Endodermal cell (in vitro differentiated cells): ENCODE data around the gene GPSM1. TPM values are rescaled to one million over a fixed set of nuclear protein-coding genes. Genes with fewer than 3 reads are reported as not detected.

ENCODE experiments used
- DNase-seq: peaks from one replicate; pipeline ENCODE4 v3.0.0-alpha.2; 2017
- H3K27ac ChIP-seq: 2 replicates; pipeline ENCODE4 v1.5.1; 2013; ENCODE audit warnings: mild to moderate bottlenecking, low read depth, low read length, moderate library complexity
- H3K27me3 ChIP-seq: 2 replicates; pipeline ENCODE4 v1.6.1; 2013; ENCODE audit warnings: mild to moderate bottlenecking, low read length, moderate library complexity; ENCODE audit not compliant: insufficient read depth, control insufficient read depth, poor library complexity, severe bottlenecking
- H3K36me3 ChIP-seq: 2 replicates; pipeline ENCODE4 v1.7.0; 2013; ENCODE audit warnings: mild to moderate bottlenecking, low read length, moderate library complexity; ENCODE audit not compliant: control insufficient read depth, insufficient read depth
- H3K4me1 ChIP-seq: one replicate; pipeline ENCODE4 v1.7.0; 2013; ENCODE audit warnings: low read length; ENCODE audit not compliant: control insufficient read depth, insufficient read depth
- H3K4me3 ChIP-seq: 2 replicates; pipeline ENCODE4 v1.5.1; 2013; ENCODE audit warnings: mild to moderate bottlenecking, low read length, moderate library complexity
- H3K9ac ChIP-seq: 2 replicates; pipeline ENCODE4 v1.6.1; 2013; ENCODE audit warnings: mild to moderate bottlenecking, low read length, moderate library complexity; ENCODE audit not compliant: poor library complexity, severe bottlenecking; ENCODE audit errors: extremely low read depth
- H3K9me3 ChIP-seq: 2 replicates; pipeline ENCODE4 v1.6.1; 2013; ENCODE audit warnings: mild to moderate bottlenecking, low read length, moderate library complexity; ENCODE audit not compliant: control insufficient read depth
- H3K27ac Mint-ChIP-seq: 2 replicates; pipeline ENCODE4 v1.8.0; 2020; ENCODE audit warnings: mixed read lengths
- H3K27me3 Mint-ChIP-seq: 2 replicates; pipeline ENCODE4 v1.8.0; 2021; ENCODE audit warnings: mild to moderate bottlenecking, mixed read lengths; ENCODE audit not compliant: insufficient read depth
- H3K36me3 Mint-ChIP-seq: 2 replicates; pipeline ENCODE4 v1.8.0; 2020; ENCODE audit warnings: low read depth, mixed read lengths
- H3K4me1 Mint-ChIP-seq: 2 replicates; pipeline ENCODE4 v1.8.0; 2020; ENCODE audit warnings: mixed read lengths
- H3K4me3 Mint-ChIP-seq: 2 replicates; pipeline ENCODE4 v1.8.0; 2020; ENCODE audit warnings: mild to moderate bottlenecking, moderate library complexity, mixed read lengths
- H3K9me3 Mint-ChIP-seq: 2 replicates; pipeline ENCODE4 v1.8.0; 2020; ENCODE audit warnings: mild to moderate bottlenecking, mixed read lengths
- CTCF ChIP-seq: fragments of 200-600 bp; sonication (generic); conservative IDR thresholded peaks from 2 replicates; pipeline ENCODE4 v1.5.0; 2021; ENCODE audit warnings: antibody characterized with exemption, mild to moderate bottlenecking
- WGBS, 2 experiments: methylation state at CpG; one replicate each; pipeline versions ENCODE4 v1.1.5 to v1.1.7; 2013; ENCODE audit warnings: missing lambda C conversion rate in 2 of 2, mixed read lengths in 1 of 2; ENCODE audit not compliant: insufficient coverage in 1 of 2, insufficient read length in 1 of 2; 5-methylcytosine and 5-hydroxymethylcytosine counted together
- total RNA-seq, 2 donors: library from RNA; stranded (reverse); fragmentation: NEBNext Ultra II Directional in 1 of 2; extraction: Animal tissue kit (Norgen Biotek cat#: 25700) in 1 of 2; gene quantifications; 2 replicates in 1 of 2; 3 replicates in 1 of 2; pipeline ENCODE4 v1.2.1, GENCODE V29; 2021

Gene GPSM1
- total RNA-seq, 2 donors from 2014 or later: 37.2 to 38.6 TPM

GRCh38 chr9:136300866-136301265 lies 26.5 kb upstream of the GPSM1 start:
- Mint-ChIP-seq H3K4me3 (no peak overlapping the region), H3K36me3 (no peaks in the 10 kb centered on the region), H3K27me3 (no peaks in the 10 kb centered on the region), H3K9me3 (no peaks in the 10 kb centered on the region), H3K27ac (no peak overlapping the region), H3K4me1 (no peaks in the 10 kb centered on the region)
- Histone ChIP-seq H3K27ac (no peak overlapping the region), H3K4me3 (no peak overlapping the region), H3K4me1 (no peaks in the 10 kb centered on the region), H3K9me3 (no peaks in the 10 kb centered on the region), H3K27me3 (no peaks in the 10 kb centered on the region), H3K36me3 (no peaks in the 10 kb centered on the region), H3K9ac (no peak overlapping the region)
- 90 to 95% methylated on average over 7 to 13 of the region's 13 CpGs for WGBS, 2 experiments
- no peak for DNase-seq
- TF ChIP-seq CTCF: no peak

DNA sequence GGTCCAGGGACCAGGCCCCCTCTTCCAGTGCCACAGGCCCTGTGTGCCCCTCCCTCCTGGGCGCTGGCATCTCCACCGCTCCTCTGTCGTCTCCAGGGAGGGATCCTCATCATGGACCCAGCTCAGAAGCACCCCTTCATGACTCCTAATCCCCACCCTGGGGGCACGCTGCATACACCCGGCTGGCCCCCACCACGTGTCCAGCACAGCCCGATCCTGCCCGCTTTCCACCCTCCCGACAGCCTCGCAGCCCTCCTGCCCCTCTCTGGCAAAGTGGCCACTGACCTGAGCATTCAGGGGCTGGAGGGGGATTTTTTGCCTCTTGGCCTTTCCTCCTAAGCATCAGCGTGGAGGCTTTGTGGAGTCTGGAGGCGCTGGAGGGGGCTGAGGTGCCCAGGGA lies 24.8 kb upstream of the GPSM1 start:
- Histone ChIP-seq H3K27ac (no peak overlapping the region), H3K9me3 (no peaks in the 10 kb centered on the region), H3K36me3 (no peaks in the 10 kb centered on the region), H3K27me3 (no peaks in the 10 kb centered on the region), H3K9ac (no peak overlapping the region), H3K4me3 (no peak overlapping the region), H3K4me1 (no peaks in the 10 kb centered on the region)
- Mint-ChIP-seq H3K9me3 (no peaks in the 10 kb centered on the region), H3K36me3 (no peaks in the 10 kb centered on the region), H3K4me3 (no peak overlapping the region), H3K4me1 (no peaks in the 10 kb centered on the region), H3K27me3 (no peaks in the 10 kb centered on the region), H3K27ac (no peak overlapping the region)
- DNase-seq: no peak
- no peak for TF ChIP-seq CTCF
- WGBS, 2 experiments: 91% methylated on average over 3 to 12 of the region's 12 CpGs

DNA sequence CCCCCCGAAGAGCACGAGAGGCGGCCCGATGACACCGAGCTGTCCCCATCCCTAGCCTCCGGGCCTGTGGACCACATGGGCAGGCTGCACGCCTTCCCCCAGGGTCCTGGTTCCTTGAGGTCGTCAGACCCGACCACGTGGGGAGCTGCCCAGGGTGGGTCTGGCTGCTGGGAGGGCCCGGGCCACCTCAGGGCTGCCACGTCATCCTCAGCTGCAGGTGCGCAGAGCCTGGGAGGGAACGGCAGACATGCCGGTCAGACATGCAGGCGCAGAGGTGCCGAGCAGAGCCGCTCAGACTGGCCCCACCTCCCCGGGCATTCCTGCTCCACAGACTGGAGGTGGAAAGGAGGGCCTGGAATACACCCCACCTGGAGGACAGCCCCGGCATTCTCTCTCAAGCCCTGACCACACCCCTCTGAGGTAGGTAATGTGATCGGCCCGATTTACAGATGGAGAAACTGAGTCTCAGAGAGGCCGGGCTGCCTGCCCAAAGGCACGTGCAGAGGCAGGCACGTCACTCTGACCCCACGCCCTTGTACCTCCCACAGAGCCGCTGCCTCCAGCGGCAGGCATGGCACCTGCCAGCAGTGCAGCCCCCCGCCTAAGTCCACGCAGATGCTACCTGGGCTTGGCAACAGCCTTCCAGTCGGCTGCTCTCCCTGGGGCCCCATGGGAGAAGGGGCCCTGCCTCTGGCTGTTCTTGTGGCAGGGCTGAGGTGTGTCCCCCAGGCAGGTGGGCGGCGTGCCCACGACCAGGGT lies 24.1 kb upstream of the GPSM1 start:
- H3K9me3 ChIP-seq: no peaks in the 10 kb centered on the region
- Mint-ChIP-seq H3K4me1 (no peaks in the 10 kb centered on the region), H3K36me3 (no peaks in the 10 kb centered on the region), H3K9me3 (no peaks in the 10 kb centered on the region), H3K27me3 (no peaks in the 10 kb centered on the region), H3K4me3 (no peak overlapping the region), H3K27ac (no peak overlapping the region)
- H3K9ac ChIP-seq: no peak overlapping the region
- H3K4me1 ChIP-seq: no peaks in the 10 kb centered on the region
- no peaks in the 10 kb centered on the region for H3K27me3 ChIP-seq
- no peak overlapping the region for H3K4me3 ChIP-seq
- 93 to 94% methylated on average over 26 to 34 of the region's 34 CpGs for WGBS, 2 experiments
- DNase-seq: peak; percentile 45
- TF ChIP-seq CTCF: no peak
- H3K36me3 ChIP-seq: no peaks in the 10 kb centered on the region
- no peak overlapping the region for H3K27ac ChIP-seq
